Left ventricle myocardium superior (tissue), 1 donor: ENCODE data around the gene KCNB1. TPM values are rescaled to one million over a fixed set of nuclear protein-coding genes. Genes with fewer than 3 reads are reported as not detected.
"Not testable (repeated sequence)": the region's sequence is repeated elsewhere in the genome, so short reads cannot be mapped to it uniquely, and the experiment has no call there.

Experiments used
- ATAC-seq: fragments of 200-7000 bp; cut with Tn5 transposase; one replicate; pipeline ENCODE4 v1.9.1; 2020; ENCODE audit warnings: mild to moderate bottlenecking, moderate library complexity
- DNase-seq: peaks from one replicate; pipeline ENCODE4 v3.0.0-alpha.2; 2020
- intact Hi-C: fragments of 100-400 bp; cut with micrococcal nuclease; formaldehyde crosslinking; loops from one replicate; pipeline ENCODE4 v1.11.0; 2022
- total RNA-seq: library from RNA; stranded (reverse); fragmentation: NEBNext Ultra II Directional; extraction: Animal tissue kit (Norgen Biotek cat#: 25700); gene quantifications from one replicate; pipeline ENCODE4 v1.2.1, GENCODE V29; 2021
- donor health status: DM: no; HTN: yes; CAD: no; lungs with severe emphysema.

The KCNB1 gene
- total RNA-seq, 1 donor from 2014 or later = 1.9 TPM

- DNase-seq (no peak), ATAC-seq (peak; percentile 39)
- intact Hi-C loops = no loop called here
These were observed 158.7 kb downstream of the KCNB1 start for GRCh38 chr20:49323622-49324238.

GRCh38 chr20:49320460-49320859 is 162.0 kb downstream of the KCNB1 start:
- intact Hi-C loops = no loop called here
- no peak for ATAC-seq
- no peak for DNase-seq

- intact Hi-C loops = no loop called here
- peak; percentile 39 for DNase-seq
- ATAC-seq = no peak
These were observed 163.2 kb downstream of the KCNB1 start for GRCh38 chr20:49319208-49319809.

GRCh38 chr20:49318430-49319207 is 163.8 kb downstream of the KCNB1 start:
- intact Hi-C loops = no loop called here
- DNase-seq (peak; percentile 37), ATAC-seq (no peak)

GRCh38 chr20:49318091-49318429 is 164.4 kb downstream of the KCNB1 start:
- intact Hi-C loops = no loop called here
- ATAC-seq (no peak), DNase-seq (no peak)

GRCh38 chr20:49316704-49317103 is 165.8 kb downstream of the KCNB1 start:
- intact Hi-C loops = no loop called here
- ATAC-seq (no peak), DNase-seq (no peak)

GRCh38 chr20:49315580-49315979 is 166.9 kb downstream of the KCNB1 start:
- no peak for ATAC-seq
- intact Hi-C loops = no loop called here
- DNase-seq = no peak

- intact Hi-C loops, ATAC-seq, DNase-seq: not testable (repeated sequence)
These were observed 168.4 kb downstream of the KCNB1 start for GRCh38 chr20:49314052-49314451.

Other genes with a start within 250 kb of the KCNB1 start
- gene ZNFX1, start 204.6 kb downstream of the KCNB1 start, total RNA-seq = 20.6 TPM
- 24.0 TPM for gene PTGIS, start 85.5 kb upstream of the KCNB1 start, total RNA-seq
- 37.2 TPM for gene B4GALT5, start 231.2 kb upstream of the KCNB1 start, total RNA-seq